K562 (cell line): ENCODE measurements around the gene UBE2D2. TPM values are rescaled to one million over a fixed set of nuclear protein-coding genes. Genes with fewer than 3 reads are reported as not detected.

Experiments used
- ASH1L ChIP-seq: fragments of 450-650 bp; IDR thresholded peaks from 2 replicates; pipeline ENCODE4 v1.6.1; 2018; ENCODE audit warnings: borderline replicate concordance, mild to moderate bottlenecking, low read depth; ENCODE audit not compliant: partially characterized antibody
- CREBBP ChIP-seq: IDR thresholded peaks from one replicate; pipeline ENCODE4 v1.6.1; 2012; ENCODE audit warnings: low read depth, mild to moderate bottlenecking, control low read depth, inconsistent platforms, low read length
- NR1H2 ChIP-seq: sonication (generic); formaldehyde crosslinking; IDR thresholded peaks from 2 replicates; pipeline ENCODE4 v1.4.0; 2020; ENCODE audit warnings: mild to moderate bottlenecking, missing genetic modification reagents
- PHF21A ChIP-seq: fragments of 450-650 bp; IDR thresholded peaks from 2 replicates; pipeline ENCODE4 v1.6.1; 2017; ENCODE audit warnings: low read depth, borderline replicate concordance
- POU5F1 ChIP-seq: fragments of 150-350 bp; IDR thresholded peaks from 2 replicates; pipeline ENCODE4 v1.6.1; 2014; ENCODE audit warnings: borderline replicate concordance, low read length, low read depth, mild to moderate bottlenecking; ENCODE audit not compliant: partially characterized antibody
- RNF2 ChIP-seq: sonication (generic); IDR thresholded peaks from 2 replicates; pipeline ENCODE4 v1.6.1; 2016
- SREBF1 ChIP-seq: fragments of 150-350 bp; IDR thresholded peaks from 2 replicates; pipeline ENCODE4 v1.6.1; 2014; ENCODE audit warnings: antibody characterized with exemption, low read depth, low read length, borderline replicate concordance
- SREBF2 ChIP-seq: sonication (generic); formaldehyde crosslinking; IDR thresholded peaks from 2 replicates; pipeline ENCODE4 v1.4.0; 2020; ENCODE audit warnings: mild to moderate bottlenecking, missing genetic modification reagents
- TCFL5 ChIP-seq: fragments of 250-450 bp; sonication (Bioruptor Pico); conservative IDR thresholded peaks from 2 replicates; pipeline ENCODE4 v1.6.1; 2021; ENCODE audit warnings: mild to moderate bottlenecking, moderate library complexity, matching md5 sums
- ZNF3 ChIP-seq: fragments of 250-450 bp; sonication (Bioruptor Pico); IDR thresholded peaks from 2 replicates; pipeline ENCODE4 v1.5.0; 2021; ENCODE audit warnings: mild to moderate bottlenecking, moderate library complexity
- ZNF384 ChIP-seq: IDR thresholded peaks from 2 replicates; pipeline ENCODE4 v1.6.1; 2012; ENCODE audit warnings: low read depth, low read length, improper control_type of control experiment
- polyA plus RNA-seq, 8 experiments: library from polyadenylated mRNA; depleted of rRNA in 4 of 8; stranded (reverse) in 5 of 8; unstranded in 3 of 8; fragments of >200 nt; fragmentation: Nextera tagmentation in 2 of 8; fragmentation: Illumina TruSeq in 1 of 8; extraction: Ambion mirVana in 2 of 8; extraction: Trizol in 1 of 8; gene quantifications; 2 replicates each; pipeline versions ENCODE4 v1.2.1 to v1.2.3, GENCODE V29; 2011 to 2014; ENCODE audit warnings: inconsistent platforms in 1 of 8, missing spikeins in 1 of 8
- total RNA-seq, 7 experiments: library from RNA; depleted of rRNA in 6 of 7; stranded (reverse); fragments of >200 nt in 6 of 7; fragmentation: Illumina TruSeq in 2 of 7; extraction: Trizol in 2 of 7; gene quantifications; 2 replicates each; pipeline versions ENCODE4 v1.2.1 to v1.2.3, GENCODE V29; 2011 to 2021; ENCODE audit warnings: low replicate concordance in 1 of 7
- TF ChIP-seq, protein P1 (sequence below): fragments of 450-650 bp; conservative IDR thresholded peaks from 2 replicates; pipeline ENCODE4 v1.6.1; 2016; ENCODE audit warnings: missing genetic modification characterization, low read depth, mild to moderate bottlenecking, missing compliant biosample characterization, moderate library complexity
- TF ChIP-seq, protein P2 (sequence below): IDR thresholded peaks from 3 replicates; pipeline ENCODE4 v1.6.1; 2011; ENCODE audit warnings: borderline replicate concordance, mild to moderate bottlenecking, moderate library complexity; ENCODE audit not compliant: insufficient read length; ENCODE audit errors: extremely low read depth
- TF ChIP-seq, protein P3 (sequence below): fragments of 150-350 bp; conservative IDR thresholded peaks from 2 replicates; pipeline ENCODE4 v1.6.1; 2014; ENCODE audit warnings: low read length
- TF ChIP-seq, protein P4 (sequence below): sonication (generic); formaldehyde crosslinking; IDR thresholded peaks from 2 replicates; pipeline ENCODE4 v1.8.1; 2023; ENCODE audit warnings: mild to moderate bottlenecking, missing genetic modification reagents
- TF ChIP-seq, protein P5 (sequence below), 3 experiments: fragments of 200-800 bp in 1 of 3; sonication (Bioruptor generic) in 1 of 3; sonication (generic) in 1 of 3; formaldehyde crosslinking in 1 of 3; IDR thresholded peaks; 2 replicates each; pipeline versions ENCODE4 v1.6.1 to v1.8.0; 2016 to 2022; ENCODE audit warnings: mild to moderate bottlenecking in 2 of 3, missing compliant biosample characterization in 2 of 3, missing genetic modification characterization in 2 of 3, missing genetic modification reagents in 1 of 3

The UBE2D2 gene
- total and polyA plus RNA-seq, 9 of the 15 experiments (the other 6 are each of a cell fraction or from before 2014, with no cell fraction given), result 53.6 to 198 (median 122) TPM

DNA sequence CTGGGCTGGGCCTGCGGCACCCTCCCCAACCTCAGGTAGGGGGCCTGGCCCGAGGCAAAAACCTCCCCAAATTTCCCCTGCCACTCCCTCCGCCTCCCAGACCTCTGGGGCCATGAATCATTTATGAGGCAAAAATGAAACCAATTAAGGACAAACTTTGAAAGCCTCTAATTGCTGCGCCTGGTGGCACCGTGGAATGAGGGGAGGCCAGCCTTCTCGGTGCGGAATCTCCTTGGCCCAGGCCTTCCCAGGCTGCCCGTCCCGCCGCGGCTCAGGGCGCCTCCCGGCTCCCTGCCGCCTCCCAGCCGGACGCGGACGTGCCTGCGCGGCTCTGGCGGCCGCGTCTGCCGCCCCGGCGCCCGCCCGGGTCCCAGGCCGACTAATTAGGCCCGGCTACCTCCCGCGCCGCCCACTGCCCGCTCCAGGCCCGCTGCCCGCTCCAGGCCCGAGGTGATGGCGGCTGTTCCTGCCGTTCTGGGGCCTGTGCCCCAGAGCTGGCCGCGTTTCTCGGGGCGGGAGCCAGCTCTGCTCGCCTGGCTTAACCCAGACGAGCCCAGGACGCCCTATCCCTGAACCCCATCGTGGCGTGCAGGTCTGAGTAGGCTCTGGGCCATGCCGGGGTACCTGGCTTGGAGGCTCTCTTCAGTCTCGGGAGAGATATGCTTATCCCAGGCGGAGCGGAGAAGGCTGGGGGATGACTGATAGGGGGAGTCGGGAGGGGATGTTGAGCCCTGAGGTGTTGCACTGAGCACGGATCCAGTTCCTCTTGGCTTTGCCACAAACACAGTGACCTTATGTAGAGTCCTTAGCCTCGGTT, 107.1 kb downstream of the UBE2D2 start (continued):
- TF ChIP-seq, protein P1, sequence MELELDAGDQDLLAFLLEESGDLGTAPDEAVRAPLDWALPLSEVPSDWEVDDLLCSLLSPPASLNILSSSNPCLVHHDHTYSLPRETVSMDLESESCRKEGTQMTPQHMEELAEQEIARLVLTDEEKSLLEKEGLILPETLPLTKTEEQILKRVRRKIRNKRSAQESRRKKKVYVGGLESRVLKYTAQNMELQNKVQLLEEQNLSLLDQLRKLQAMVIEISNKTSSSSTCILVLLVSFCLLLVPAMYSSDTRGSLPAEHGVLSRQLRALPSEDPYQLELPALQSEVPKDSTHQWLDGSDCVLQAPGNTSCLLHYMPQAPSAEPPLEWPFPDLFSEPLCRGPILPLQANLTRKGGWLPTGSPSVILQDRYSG (tag), result no peak
- no peak for TF ChIP-seq SREBF1
- no peak for TF ChIP-seq SREBF2
- TF ChIP-seq TCFL5 (CRISPR knock-in tag), result no peak
- TF ChIP-seq POU5F1, result no peak
- no peak for TF ChIP-seq CREBBP
- no peak for TF ChIP-seq ZNF384
- TF ChIP-seq PHF21A, result no peak
- TF ChIP-seq, protein P2, sequence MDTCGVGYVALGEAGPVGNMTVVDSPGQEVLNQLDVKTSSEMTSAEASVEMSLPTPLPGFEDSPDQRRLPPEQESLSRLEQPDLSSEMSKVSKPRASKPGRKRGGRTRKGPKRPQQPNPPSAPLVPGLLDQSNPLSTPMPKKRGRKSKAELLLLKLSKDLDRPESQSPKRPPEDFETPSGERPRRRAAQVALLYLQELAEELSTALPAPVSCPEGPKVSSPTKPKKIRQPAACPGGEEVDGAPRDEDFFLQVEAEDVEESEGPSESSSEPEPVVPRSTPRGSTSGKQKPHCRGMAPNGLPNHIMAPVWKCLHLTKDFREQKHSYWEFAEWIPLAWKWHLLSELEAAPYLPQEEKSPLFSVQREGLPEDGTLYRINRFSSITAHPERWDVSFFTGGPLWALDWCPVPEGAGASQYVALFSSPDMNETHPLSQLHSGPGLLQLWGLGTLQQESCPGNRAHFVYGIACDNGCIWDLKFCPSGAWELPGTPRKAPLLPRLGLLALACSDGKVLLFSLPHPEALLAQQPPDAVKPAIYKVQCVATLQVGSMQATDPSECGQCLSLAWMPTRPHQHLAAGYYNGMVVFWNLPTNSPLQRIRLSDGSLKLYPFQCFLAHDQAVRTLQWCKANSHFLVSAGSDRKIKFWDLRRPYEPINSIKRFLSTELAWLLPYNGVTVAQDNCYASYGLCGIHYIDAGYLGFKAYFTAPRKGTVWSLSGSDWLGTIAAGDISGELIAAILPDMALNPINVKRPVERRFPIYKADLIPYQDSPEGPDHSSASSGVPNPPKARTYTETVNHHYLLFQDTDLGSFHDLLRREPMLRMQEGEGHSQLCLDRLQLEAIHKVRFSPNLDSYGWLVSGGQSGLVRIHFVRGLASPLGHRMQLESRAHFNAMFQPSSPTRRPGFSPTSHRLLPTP, result no peak
- TF ChIP-seq ASH1L, result no peak
- TF ChIP-seq, protein P3, sequence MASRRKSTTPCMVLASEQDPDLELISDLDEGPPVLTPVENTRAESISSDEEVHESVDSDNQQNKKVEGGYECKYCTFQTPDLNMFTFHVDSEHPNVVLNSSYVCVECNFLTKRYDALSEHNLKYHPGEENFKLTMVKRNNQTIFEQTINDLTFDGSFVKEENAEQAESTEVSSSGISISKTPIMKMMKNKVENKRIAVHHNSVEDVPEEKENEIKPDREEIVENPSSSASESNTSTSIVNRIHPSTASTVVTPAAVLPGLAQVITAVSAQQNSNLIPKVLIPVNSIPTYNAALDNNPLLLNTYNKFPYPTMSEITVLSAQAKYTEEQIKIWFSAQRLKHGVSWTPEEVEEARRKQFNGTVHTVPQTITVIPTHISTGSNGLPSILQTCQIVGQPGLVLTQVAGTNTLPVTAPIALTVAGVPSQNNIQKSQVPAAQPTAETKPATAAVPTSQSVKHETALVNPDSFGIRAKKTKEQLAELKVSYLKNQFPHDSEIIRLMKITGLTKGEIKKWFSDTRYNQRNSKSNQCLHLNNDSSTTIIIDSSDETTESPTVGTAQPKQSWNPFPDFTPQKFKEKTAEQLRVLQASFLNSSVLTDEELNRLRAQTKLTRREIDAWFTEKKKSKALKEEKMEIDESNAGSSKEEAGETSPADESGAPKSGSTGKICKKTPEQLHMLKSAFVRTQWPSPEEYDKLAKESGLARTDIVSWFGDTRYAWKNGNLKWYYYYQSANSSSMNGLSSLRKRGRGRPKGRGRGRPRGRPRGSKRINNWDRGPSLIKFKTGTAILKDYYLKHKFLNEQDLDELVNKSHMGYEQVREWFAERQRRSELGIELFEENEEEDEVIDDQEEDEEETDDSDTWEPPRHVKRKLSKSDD, result no peak
- TF ChIP-seq NR1H2 (CRISPR knock-in tag), result no peak
- TF ChIP-seq ZNF3 (CRISPR knock-in tag), result no peak
- TF ChIP-seq RNF2, result no peak
- TF ChIP-seq, protein P4, sequence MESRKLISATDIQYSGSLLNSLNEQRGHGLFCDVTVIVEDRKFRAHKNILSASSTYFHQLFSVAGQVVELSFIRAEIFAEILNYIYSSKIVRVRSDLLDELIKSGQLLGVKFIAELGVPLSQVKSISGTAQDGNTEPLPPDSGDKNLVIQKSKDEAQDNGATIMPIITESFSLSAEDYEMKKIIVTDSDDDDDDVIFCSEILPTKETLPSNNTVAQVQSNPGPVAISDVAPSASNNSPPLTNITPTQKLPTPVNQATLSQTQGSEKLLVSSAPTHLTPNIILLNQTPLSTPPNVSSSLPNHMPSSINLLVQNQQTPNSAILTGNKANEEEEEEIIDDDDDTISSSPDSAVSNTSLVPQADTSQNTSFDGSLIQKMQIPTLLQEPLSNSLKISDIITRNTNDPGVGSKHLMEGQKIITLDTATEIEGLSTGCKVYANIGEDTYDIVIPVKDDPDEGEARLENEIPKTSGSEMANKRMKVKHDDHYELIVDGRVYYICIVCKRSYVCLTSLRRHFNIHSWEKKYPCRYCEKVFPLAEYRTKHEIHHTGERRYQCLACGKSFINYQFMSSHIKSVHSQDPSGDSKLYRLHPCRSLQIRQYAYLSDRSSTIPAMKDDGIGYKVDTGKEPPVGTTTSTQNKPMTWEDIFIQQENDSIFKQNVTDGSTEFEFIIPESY (CRISPR knock-in tag), result no peak
- TF ChIP-seq, protein P5, sequence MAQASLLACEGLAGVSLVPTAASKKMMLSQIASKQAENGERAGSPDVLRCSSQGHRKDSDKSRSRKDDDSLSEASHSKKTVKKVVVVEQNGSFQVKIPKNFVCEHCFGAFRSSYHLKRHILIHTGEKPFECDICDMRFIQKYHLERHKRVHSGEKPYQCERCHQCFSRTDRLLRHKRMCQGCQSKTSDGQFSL (CRISPR knock-in tag; IDR thresholded peaks at IDR 0.05), result no peak
- TF ChIP-seq, protein P5 (tag; IDR thresholded peaks at IDR 0.05), result no peak
